Middle frontal gyrus (tissue), 1 donor: ENCODE measurements around the gene SFMBT2.

Experiments
- DNase-seq: peaks from one replicate; pipeline ENCODE4 v3.0.0-alpha.2; 2015; ENCODE audit warnings: low spot score; ENCODE audit errors: extremely low spot score

Gene SFMBT2

DNA sequence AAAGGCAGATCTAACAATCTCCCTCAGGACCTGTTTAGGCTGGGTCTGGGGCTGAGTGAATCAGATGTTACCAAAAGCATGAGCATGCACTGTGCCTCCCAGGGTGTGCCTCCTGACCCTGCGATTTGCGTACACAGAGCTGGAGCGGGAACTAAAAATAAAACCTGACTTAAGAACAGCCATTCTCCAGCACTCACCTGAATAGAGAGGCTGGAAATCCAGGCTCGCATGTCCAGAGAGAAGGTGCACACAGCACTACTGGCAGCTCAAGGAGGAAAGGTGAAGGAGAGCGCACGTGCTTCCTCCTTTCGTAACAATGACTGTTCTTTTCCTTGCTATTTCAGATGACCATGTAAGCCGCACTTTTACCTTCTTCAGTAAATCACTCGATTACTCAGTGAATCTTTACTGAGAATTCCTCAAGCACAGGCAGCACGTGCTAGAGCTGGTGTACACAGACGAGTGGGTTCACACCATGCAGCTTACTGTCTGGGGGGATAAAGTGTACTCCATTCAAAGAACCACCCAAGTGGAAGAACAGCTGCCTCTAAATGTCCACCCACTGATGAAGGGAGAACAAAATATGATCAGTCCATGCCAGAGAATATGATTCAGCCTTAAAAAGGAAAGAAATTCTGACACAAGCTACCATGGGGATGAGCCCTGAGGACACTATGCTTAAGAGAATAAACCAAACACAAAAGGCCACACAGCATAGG is 45.6 kb downstream of the SFMBT2 start:
- DNase-seq: no peak

DNA sequence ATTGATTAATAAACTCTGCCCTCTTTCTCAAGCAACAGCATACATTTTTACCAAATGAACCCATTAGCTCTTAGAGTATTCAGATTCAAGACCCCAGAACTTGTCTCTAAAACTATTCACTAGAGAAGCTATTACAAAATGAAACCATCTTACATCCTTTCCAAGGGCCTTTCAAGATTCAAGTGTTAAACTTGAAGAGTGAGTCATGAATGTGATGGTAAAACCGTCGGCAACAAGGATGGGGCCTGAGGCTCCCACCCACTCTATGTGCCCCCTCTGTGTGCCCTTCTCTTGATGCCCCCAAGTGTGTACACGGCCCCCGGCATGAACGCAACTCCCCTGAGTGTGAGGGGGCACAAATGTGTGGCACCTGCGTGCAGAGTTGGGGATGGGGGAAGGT is 46.4 kb downstream of the SFMBT2 start:
- DNase-seq: no peak

DNA sequence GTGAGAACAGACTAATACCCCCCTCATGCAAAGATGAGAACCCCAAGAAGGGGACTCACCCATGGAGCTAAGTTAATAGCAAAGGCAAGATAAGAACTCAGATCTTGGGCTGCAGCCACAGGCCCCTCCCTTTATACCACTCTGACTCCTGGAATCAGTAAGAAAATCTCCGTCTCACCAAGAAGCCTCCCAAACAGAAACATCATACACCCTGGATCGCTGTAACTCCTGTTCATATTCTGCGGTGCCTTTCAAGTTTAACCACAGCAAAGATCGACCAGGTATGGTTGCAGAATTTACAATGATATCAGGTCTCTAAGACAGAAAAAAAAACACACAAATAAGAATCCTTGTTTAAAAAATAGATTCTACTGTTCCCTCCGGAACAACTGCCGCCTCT is 47.1 kb downstream of the SFMBT2 start:
- no peak for DNase-seq

DNA sequence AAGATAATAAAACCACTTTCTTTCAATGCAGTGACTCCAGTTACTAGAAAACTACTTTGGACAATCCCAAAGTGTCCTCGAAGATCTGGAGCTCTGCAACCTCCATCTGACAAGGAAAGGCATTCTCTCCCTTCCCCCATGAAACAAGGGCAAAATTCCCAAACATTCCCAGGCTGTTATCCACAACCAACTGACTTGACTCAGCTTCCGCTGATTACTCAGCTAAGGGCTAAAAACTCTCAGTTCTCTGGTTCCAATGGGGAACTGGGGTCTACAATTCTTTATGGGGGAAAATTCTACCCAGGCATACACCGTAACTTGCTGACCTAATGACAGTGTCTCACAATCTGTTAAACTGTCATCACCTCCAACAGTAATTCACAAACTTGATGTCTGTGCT is 48.4 kb downstream of the SFMBT2 start:
- no peak for DNase-seq

DNA sequence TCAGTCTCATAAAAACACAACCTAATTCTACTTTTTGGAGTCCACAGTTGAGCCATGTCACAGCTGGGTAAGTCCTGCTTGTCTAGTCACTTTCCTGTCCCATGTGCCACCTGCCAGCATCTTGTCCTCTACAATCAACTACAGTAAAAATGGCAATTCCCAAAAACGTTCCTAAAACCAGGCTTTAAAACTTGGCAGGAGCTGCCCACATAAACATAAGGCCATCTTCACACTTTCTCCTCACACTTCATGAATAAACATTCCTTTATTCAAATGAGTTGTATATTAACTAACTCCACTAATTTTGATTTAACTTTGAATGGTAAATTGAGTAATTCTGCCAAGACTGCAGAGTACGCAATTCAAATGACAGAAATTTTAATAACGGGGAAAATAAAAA is 49.5 kb downstream of the SFMBT2 start:
- DNase-seq: no peak

DNA sequence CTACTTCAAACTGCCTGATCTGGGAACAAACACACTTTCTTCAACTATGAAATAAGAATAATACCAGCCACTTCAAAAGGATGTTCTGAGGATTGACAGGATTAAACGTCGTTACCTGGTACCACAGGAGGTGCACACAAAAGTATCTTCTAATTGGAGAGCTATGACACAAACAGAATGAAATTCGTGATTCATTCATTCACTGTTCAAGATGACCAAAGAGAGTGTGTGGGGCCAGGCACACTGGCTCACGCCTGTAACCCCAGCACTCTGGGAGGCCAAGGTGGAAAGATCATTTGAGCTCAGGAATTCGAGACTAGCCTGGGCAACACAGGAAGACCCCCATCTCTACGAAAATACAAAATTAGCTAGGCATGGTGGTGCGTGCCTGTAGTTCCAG is 50.9 kb downstream of the SFMBT2 start:
- no peak for DNase-seq

DNA sequence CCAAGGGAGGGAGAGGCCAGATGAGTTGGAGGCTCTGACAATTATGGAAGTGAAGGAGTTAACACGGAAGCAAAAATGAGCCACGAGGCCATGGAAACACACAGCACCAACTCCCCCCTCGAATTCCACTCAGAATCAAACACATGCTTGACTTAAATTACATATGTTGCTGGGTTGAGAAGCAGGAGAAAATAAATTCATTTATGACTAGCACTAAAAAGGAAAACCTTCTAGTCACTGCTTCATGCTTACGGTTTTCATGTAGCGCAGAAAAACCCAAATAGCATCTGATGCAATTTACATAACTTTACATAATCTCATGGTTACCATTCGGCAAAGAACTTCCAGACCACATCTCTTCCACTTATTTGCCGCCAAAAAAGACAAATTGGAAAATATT is 51.5 kb downstream of the SFMBT2 start:
- DNase-seq: no peak

DNA sequence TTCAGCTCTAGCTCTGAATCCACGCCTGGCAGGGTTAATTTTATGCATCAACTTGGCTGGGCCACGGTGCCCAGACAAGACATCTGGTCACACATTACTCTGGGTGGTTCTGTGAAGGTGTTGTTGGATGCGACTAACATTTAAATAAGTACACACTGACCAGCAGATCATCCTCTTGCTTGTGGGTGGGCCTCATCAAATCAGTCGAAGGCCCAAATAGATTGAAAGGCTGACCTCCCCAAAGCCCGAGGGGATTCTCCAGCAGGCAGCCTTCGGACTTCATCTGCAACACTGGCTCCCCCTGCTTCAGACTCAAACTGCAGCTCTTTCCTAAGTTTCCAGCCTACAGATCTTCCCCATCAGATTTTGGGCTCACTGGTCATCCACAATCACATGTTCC is 53.6 kb downstream of the SFMBT2 start:
- DNase-seq: no peak

DNA sequence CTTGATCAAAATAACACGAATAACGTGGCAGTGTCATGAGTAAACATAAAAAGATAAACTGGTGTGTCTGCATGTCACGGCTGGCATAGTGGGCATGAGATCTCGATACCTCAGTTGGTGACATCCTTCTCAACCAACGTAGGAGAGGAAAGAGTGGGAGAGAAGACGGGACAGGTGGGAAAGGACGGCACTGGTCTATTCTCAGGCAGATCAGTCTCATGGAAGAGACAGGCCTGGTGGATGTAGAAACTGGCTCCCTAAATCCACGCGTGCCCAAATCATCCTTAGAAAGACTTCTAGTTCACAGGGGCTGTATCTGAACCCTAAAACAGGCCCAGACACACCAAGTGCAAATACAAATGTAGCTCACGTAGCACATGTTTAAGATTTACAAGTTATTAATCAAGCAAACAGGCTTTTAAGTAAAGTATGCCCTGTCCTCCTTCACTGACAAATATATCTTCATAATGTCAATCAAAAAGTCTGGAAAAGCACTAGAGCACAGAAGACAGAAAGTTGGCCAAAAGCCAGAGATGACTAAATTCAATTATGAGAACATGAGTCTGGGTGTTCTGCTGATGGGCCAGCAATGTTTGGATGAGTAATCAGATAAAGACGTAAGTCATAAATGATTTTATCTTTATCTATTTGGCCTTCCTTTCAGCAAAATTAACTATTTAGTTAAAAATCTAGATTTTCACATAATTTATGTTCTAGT is 56.3 kb downstream of the SFMBT2 start:
- no peak for DNase-seq

DNA sequence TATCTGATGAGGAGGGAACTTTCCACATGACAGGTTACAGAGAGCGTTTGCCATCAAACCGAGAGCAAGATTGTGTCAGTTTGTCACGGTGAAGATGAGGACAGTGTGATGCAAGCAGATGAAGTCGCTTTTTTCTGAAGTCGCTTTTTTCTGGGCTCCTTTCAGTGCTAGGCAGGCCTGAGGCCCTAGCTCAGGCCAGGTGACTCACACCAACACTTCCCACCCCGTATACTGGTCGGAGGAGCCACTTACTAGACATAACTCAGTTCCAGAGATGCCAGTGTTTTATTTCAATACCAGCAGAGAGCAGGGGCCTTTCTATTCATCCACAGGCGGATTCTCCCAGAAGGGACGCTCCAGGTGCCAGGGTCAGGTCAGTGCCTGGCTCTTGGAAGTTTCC is 58.9 kb downstream of the SFMBT2 start:
- DNase-seq: no peak

DNA sequence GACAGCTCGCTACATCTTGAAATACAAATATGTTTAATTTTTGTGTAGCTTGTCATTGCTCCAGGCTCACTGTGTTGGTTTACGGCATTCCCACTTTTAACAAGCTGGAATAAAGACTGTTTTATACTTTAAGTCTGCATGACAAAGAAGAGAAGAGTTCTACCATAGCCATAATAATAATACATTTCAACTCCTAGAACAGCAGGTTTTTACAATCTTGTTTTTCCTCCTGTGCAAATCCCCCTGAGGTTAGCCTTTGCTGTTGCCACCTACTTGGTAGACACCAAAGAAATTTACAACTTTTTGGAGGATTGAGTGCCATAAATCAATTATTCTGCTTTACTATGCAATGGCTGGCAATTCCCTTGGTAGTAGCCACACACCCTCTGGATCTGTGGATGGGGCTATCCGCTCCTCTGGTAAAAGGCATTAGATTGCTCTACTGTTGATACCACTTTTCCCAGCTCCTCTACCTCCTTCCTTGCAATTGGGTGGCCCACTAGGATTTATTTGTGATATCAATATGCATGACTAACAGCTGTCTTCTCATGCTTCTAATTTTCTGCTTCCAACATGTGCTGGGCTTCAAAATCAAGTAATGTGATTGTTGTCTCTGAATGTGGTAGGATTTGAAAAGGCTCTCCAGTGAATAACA is 60.2 kb downstream of the SFMBT2 start:
- DNase-seq: no peak

DNA sequence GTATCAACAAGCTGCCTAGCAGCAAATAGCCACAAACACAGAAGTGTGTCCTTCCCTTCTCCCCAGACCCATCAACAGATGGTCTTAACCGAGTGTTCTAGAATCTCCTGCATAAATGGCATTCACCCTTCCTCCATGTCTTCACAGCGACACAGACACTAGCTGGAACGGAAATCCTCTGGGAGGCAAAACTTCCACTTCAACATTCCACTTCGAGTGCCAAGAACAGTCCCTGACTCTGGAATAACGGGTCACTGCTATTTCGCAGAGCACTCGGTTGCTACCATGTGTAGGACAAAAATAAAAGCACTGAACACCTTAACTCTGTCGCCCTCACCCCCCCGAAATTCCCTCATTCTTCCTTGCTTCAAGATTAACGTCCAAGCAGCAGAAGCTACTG is 65.1 kb downstream of the SFMBT2 start:
- no peak for DNase-seq

DNA sequence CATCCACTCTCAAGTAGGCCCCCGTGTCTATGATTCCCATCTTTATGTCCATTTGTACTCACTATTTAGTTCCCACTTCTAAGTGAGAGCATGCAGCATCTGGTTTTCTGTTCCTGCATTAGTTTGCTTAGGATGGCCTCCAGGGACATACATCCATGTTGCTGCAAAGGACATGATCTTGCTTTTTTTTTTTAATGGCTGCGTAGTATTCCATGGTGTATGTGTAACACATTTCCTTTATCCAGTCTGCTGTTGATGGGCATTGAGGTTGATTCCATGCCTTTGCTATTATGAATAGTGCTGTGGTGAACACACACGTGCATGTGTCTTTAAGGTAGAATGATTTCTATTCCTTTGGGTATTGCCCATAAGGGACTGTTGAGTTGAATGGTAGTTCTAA is 67.8 kb downstream of the SFMBT2 start:
- no peak for DNase-seq

DNA sequence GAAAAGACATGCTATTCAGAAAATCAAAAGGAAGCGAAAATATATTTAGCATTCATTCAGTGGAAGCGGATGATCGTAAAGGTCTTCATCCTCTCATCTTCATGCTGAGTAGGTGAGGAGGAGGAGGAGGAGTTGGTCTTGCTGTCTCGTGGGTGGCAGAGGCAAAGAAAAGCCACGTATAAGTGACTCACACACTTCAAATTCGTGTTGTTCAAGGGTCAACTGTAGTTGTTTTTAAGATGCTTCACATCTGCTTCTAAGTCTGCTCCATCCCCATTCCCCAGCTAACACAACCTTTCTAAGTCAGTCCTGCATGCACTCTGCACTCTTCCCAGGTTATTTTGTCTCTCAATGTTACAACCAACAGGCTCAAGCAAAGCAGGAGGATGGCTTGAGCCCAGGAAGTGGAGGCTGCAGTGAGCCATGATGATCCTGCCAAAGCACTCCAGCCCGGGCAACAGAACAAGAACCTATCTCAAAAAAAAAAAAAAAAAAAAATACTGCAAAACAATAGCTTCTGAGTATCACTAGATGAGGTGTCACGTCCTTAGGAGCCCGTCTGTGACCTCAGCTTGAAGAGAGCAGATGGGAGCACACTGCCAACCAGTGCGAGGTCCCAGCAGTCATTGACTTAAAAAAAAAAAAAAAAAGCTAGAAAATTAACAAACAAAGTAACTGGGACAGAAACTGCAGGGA is 70.5 kb downstream of the SFMBT2 start:
- DNase-seq: no peak

DNA sequence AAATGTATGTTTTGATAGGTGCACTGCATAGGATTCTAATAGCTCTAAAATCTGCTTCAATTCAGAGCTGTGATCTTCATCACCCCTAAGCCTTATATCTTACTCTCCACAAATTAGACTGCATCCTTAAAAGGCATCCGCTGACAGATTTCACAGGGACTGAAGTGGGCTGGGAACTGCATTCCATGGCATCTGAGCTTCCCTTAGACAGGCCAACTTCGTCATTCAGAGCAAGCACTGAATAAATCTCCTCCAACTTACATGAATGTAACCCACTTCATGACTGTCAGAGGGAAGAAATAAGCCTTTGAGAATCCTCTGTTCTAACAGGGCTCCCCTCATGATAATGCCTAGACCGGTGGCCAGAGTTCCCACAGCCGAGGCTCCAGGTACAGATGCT is 71.3 kb downstream of the SFMBT2 start:
- DNase-seq: no peak

DNA sequence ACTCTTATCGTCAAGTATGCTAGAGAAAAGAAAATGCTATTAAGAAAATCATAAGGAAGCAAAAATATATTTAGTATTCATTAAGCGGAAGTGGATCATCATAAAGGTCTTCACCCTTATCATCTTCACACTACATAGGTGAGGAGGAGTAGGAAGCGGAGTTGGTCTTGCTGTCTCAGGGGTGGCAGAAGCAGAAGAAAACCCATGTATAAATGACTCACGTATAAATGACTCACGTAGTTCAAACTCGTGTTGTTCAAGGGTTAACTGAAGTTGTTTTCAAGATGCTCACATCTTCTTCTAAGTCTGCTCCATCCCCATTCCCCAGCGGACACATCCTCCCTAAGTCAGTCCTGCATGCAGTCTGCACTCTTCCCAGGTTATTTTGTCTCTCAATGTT is 72.4 kb downstream of the SFMBT2 start:
- no peak for DNase-seq

DNA sequence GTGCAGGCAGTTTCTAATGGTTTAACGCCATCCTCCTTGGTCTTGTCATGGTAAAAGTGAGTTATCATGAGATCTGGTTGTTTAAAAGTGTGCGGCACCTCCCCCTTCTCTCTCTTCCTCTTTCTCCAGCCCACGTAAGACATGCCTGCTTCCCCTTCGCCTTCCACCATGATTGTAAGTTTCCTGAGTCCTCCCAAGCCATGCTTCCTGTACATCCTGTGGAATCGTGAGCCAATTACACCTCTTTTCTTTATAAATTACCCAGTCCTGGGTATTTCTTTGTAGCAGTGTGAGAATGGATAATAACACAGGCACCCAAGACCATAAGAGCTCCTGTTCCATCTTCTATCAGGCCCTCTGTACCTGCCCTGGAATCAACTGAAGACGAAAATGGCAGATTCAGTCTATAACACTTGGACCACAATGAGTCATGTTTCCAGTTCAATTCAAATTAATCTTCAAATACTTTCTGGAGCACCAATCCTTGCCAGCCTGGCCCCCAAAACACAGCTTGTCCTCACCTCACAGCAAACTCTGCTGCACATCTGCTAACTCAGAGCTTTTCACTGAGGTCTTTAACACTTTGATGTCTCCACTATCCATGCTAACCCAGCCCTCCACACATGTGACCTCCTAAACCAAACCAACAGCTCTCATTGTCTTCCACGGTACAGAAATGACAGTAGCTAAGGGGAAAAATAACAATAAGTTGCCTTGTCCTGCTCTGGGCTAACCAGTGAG is 73.2 kb downstream of the SFMBT2 start:
- DNase-seq: no peak

DNA sequence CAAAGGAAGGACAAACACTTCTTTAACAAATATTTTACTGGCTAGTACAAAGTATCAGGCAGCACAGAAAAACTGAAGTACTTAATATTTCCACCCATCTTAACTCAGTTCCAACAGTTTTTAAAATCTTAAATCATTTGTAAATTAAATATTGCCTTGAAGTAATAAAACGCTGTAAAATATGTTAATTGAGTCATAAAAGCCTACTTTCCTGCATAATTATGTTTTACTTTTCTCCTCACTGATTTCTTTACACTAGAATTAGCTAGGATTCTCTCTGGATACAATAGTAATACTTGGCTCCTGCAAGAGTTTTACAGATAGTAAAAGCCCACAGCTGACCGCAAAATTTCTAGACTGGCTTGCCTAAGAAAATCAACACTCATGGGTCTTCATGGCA is 74.9 kb downstream of the SFMBT2 start:
- DNase-seq: no peak

DNA sequence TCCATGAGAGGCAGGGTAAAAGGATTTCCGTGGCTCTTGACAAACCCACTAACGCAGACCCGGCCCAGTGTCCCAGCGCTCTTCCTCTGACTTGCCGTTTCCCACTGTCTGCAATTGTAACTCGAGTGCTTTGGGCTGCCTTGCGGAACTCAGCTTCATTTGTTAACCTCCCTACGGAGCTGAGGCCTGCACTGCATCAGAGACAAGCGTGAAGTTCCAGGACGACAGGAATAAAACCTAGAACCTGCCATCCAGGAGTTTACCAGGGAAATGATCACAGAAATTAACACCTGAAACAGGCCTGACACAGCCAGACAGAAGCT is 76.2 kb downstream of the SFMBT2 start:
- DNase-seq: no peak

DNA sequence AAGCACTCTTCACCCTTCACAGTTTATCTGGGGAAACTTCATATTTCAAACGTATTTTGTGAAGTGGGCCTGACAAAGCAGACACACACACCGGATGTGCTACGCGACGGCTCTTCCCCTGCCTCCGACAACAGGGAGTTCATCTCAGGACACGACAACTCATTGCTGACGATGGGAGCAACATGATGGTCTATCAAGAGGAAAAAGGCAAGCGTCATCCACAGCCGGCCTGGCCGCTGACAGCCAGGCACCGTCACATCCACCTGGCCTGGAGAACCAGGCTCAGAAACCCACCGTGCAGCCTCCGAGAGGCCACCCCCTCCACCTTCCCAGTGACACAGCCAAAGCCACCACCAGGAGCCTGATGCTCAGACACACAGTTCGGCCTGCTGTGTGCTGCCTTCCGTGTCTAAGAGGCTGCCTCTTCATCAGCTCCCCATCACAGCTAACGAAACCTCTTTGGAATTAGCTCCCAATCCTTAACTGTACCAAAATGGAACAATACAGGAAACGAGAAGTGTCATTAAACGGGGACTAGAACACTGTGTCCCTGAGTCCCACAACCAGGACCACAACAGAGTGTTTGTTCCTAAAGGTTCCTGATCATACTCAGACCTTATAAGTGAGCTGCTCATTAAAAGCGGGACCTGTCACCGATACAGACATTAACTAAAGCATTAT is 76.7 kb downstream of the SFMBT2 start:
- DNase-seq: no peak

DNA sequence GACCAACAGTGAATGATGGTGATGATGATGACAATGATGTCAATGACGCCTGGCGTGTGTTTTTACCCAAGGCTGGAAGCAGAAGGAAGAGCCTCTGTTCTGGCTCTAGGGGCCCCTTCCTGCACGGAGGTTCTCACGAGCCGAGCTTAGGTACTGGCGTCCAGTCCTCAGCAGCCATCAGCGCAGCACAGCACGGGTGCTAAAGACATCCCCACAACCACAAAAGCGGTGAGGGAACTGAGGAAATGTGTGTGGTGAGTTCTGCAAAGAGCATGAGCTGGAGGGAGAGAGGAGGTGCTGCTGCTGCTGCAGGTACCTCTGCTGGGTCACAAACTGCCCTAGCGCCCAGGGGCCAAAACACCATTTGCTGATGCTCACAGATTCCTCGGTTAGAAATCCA is 81.6 kb downstream of the SFMBT2 start:
- DNase-seq: no peak
